Left lobe of liver (tissue), 2 donors: ENCODE data around the gene MEGF10. TPM values are rescaled to one million over a fixed set of nuclear protein-coding genes. Genes with fewer than 3 reads are reported as not detected.
A peak's percentile ranks its signal among the peaks of the same experiment; 100 is the strongest.

Source experiments
- ATAC-seq: fragments of 200-7000 bp; cut with Tn5 transposase; one replicate; pipeline ENCODE4 v1.9.1; 2020; ENCODE audit warnings: mild to moderate bottlenecking, moderate library complexity
- DNase-seq: peaks from one replicate; pipeline ENCODE4 v3.0.0-alpha.2; 2020; ENCODE audit warnings: low spot score
- total RNA-seq: library from RNA; stranded (reverse); gene quantifications from one replicate; pipeline ENCODE4 v1.2.1, GENCODE V29; 2021
- donor health status: DM: no; HTN: no; CAD: no; lungs with moderate emphysema.
- donor health status: DM: no; HTN: yes; CAD: no.

Gene MEGF10
- total RNA-seq, 1 donor from 2014 or later: 1.4 TPM

- ATAC-seq (no peak), DNase-seq (no peak)
These were observed 34.2 kb downstream of the MEGF10 start for GRCh38 chr5:127324756-127325155.

- DNase-seq (no peak), ATAC-seq (no peak)
These were observed 35.8 kb downstream of the MEGF10 start for GRCh38 chr5:127326431-127326830.

- ATAC-seq: no peak
- no peak for DNase-seq
These were observed 36.6 kb downstream of the MEGF10 start for GRCh38 chr5:127326976-127327755.

DNA sequence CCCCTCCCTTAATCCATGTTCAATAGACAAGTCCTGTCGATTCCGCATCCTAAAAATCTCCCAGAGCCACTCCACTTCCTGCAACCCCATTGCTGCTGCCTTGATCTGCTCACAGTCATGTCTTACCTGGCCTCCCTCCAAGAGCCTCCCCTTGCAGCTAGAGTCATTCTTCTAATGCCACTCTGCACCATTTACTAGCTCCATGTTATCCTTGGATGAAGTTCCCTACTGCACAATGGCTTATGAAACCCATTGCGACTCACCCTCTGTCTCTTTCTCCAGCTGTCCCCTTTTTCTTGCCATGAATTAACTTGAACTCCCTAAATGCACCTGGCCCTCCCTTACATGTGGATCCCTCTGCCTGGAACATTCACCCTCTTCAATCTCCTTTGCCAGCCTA lies 39.5 kb downstream of the MEGF10 start:
- ATAC-seq (no peak), DNase-seq (no peak)

DNA sequence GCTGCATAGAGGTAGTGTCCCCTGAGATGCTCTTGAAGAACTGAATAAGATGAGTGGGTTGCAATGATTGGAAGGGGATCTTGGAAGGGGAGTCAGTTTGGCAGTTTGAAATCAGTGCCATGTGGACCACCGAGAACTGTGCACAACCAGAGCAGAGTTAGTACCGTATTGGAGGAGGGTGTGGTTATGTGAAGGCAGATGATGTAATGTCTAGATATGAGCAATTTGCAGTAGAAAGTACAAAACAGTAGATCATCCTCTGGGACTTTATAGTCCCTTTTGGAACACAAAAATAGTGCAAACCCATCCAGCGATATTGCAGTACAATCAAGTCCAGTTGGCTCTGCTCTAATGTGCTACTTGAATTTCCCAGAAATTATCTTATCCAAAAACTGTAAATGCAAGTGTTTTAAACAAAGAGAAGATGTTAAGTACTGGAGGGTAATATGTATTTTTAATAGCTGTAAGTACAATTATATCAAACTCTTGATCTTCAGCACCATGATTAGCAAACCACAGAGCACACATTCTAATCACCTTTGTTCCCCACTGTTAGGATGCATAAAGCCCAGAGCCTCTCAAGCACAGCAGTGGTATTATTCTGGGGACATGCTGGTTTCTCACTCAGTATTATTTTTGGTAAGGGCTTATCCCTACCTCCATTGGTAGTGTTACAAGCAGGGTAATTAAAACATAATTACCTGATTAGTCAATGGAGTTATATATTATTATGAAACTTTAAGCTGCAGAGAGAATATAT lies 41.5 kb downstream of the MEGF10 start:
- DNase-seq (no peak), ATAC-seq (no peak)

GRCh38 chr5:127333483-127333882 lies 42.9 kb downstream of the MEGF10 start:
- no peak for DNase-seq
- ATAC-seq: no peak

GRCh38 chr5:127335381-127335780 lies 44.8 kb downstream of the MEGF10 start:
- DNase-seq (no peak), ATAC-seq (no peak)

GRCh38 chr5:127337876-127338275 lies 47.3 kb downstream of the MEGF10 start:
- DNase-seq (no peak), ATAC-seq (no peak)

GRCh38 chr5:127338501-127338900 lies 47.9 kb downstream of the MEGF10 start:
- ATAC-seq (no peak), DNase-seq (no peak)

DNA sequence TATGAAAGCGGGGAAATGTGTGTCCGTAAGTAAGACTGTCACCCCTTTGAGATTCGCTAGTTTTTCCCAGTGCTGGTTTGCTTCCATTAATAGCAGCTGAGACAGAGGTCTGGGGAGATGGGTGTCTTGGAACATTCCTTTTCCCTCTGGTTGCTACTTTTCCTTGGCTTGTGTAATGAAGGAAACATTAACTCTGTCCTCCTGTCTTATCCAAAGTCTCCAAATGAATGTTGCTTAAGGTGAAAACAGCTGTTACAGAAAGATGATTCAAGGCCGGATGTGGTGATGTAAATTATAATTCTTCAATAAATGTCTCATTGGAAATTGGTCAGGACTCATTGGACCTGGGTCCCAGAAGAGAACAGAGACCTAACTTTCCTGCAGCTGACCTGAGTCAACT lies 50.0 kb downstream of the MEGF10 start:
- DNase-seq (no peak), ATAC-seq (no peak)

- no peak for ATAC-seq
- DNase-seq: no peak
These were observed 51.8 kb downstream of the MEGF10 start for GRCh38 chr5:127342364-127342763.

DNA sequence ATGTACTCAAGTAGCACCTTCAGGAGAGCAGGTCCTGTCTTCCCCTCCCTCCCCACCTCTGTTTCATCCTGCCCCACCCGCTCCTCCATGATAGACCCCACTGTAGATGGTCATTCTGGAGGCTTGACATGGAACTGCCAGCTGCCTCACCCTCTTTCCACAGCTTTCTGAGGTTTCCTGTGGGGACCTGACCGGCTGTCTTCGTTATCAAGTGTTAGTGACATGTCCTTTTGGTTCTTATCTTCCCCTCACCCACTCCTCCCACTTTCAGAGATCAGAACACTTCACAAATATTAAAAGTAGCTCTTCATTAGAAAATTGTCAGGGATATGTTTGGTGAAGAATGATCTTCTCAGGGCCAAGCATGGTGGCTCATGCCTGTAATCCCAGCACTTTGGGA lies 52.7 kb downstream of the MEGF10 start:
- no peak for ATAC-seq
- DNase-seq: no peak

DNA sequence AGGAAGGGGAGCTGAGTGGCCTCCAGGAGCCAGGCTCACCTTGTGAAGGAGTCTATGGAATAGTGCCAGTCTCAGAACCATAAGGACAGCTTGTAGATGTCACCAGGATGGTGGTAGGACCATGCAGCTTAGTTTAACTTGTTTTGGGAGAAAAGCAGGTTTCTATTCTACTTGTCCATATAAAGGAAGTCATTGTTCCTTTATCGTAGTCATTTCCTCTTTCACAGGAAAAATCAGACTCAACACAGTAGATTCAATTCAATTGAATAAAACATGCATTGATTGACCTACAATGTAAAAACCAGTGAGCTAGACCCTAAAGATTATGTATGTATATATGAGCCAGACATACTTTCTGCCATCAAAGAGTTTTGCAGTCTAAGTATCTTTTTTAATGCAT lies 53.3 kb downstream of the MEGF10 start:
- no peak for DNase-seq
- no peak for ATAC-seq

DNA sequence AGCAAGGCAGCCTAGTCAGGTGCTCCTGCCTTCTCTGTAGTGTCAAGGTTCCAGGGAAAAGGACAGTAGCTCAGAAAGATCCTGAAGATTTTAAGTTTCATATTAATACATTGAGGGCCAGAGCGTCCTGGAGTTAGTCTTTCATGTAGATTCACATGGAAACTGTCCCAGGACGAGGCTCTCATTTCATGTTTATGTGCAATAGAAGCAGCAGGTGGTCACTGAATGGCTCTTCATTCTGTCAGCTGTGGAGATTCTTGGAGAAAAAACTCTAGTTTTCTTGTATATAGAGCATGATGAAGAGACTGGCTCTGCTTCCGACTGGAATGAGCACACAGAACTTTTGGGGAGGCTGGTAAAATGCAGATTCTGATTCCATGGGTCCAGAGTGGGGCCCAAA lies 54.3 kb downstream of the MEGF10 start:
- DNase-seq (no peak), ATAC-seq (no peak)

DNA sequence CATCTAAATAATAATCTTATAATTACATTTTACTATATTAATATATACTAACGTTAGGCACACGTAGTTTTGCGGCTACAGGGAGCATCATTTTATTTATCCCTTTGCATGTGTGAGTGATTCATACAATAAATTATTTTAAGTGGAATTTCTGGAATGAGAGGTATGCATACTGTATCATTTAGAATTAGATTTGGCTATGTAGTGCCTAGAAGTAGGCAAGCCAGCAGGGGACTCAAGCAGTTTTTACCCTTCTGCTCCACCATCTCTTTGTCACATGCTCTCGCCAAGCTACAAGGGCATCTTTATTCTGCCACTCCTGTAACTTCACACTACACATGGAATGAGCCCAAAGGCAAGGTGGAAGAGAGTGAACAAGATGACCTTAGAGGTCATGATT lies 60.8 kb downstream of the MEGF10 start:
- no peak for DNase-seq
- no peak for ATAC-seq

DNA sequence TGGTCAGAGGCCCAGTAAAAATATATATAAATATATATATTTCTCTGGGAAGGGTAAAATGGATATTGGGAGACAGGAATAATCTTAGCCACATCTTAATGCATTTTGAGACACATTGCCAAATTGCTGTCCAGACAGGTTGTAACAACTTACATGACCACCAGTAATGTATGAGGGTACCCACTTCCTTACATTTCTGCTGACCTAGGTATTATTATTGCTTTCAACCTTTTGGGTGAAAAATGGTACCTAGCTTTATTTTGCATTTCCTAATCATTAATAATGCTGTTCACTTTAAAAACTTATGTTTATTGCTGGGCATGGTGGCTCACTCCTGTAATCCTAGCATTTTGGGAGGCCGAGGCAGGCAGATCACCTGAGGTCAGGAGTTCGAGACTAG lies 61.5 kb downstream of the MEGF10 start:
- ATAC-seq (no peak), DNase-seq (no peak)

GRCh38 chr5:127353327-127353726 lies 62.7 kb downstream of the MEGF10 start:
- no peak for ATAC-seq

GRCh38 chr5:127353796-127354195 lies 63.2 kb downstream of the MEGF10 start:
- ATAC-seq (peak; percentile 97), DNase-seq (no peak)

More at GRCh38 chr5:127353327-127353726, 62.7 kb downstream of the MEGF10 start:
- no peak for DNase-seq

GRCh38 chr5:127355337-127355736 lies 64.7 kb downstream of the MEGF10 start:
- ATAC-seq (no peak), DNase-seq (no peak)

GRCh38 chr5:127358284-127358683 lies 67.7 kb downstream of the MEGF10 start:
- DNase-seq (no peak), ATAC-seq (no peak)

GRCh38 chr5:127358740-127359139 lies 68.1 kb downstream of the MEGF10 start:
- ATAC-seq: no peak
- no peak for DNase-seq

DNA sequence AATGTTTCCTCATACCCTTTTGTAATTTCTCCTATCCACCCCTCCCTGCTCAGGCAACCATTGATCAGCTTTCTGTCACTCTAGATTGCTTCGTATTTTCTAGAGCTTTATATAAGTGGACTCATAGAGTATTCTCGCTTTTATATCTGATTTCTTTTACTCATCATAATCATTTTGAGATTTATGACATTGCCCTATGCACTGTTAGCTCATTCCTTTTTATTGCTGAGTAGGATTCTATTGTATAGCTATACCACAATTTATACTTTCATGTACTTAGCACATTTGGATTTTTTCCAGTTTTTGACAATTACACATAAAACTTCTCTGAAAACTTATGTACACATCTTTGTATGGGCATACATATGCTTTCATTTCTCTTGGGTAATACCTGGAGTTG lies 68.9 kb downstream of the MEGF10 start:
- no peak for DNase-seq

More for the DNA sequence above, 68.9 kb downstream of the MEGF10 start:
- ATAC-seq: no peak
